Stimulated activated CD8-positive, alpha-beta memory T cell treated with anti-CD3 and anti-CD28 coated beads, Interleukin-4, amount 100 ng/mL, for 24 hours (primary cell): ENCODE results near the gene CAGE1.

ENCODE experiments used
- DNase-seq: peaks from one replicate; pipeline ENCODE4 v3.0.0-alpha.2; 2020; ENCODE audit warnings: low read depth

CAGE1 gene

DNA sequence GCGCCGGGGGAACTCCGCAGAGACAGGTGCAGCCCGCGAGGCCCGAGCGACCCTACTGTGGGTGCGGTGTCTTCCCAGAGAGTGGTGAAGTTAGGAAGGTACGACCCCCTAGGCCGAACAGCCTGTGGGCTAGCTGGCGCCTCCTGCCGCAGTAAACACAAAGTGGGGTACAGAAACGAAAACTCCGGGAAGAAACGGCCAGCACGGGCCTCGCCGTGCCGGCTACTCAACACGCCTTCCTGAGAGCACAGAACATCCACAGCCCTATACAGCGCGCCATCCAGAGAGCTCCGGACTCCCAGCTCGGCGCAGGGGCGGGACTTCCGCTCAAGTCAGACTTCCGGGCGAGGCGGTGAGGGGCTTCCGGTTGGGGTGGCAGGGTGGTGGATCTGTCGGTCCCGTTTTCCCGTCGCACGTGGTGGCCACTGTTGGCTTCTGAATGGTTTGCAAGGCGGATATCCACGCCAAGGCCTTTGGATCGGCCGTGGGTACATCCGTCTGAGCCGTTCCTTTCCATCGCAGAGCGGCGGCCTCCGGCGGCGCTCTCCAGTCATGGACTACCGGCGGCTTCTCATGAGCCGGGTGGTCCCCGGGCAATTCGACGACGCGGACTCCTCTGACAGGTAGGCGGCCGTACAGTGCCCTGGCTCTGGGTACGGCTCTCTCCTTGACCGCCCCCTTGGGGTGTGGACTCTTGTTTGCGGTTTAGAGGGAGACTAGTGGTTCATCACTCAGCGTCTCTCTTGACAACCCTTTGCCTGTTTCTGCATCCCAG lies at the start of gene CAGE1, which contains the start of gene RIOK1:
TSS of gene CAGE1 (minus strand) at position 292 of the 775 bp plus-strand sequence. CDS start 2,569 bp downstream, outside the sequence.
TSS of gene RIOK1 (plus strand) at position 358 of the 775 bp plus-strand sequence. CDS start at position 553, 195 bp downstream.
- peak; percentile 93 for DNase-seq

GRCh38 chr6:7439228-7439627 lies 49.7 kb upstream of the CAGE1 start:
- DNase-seq = no peak

DNA sequence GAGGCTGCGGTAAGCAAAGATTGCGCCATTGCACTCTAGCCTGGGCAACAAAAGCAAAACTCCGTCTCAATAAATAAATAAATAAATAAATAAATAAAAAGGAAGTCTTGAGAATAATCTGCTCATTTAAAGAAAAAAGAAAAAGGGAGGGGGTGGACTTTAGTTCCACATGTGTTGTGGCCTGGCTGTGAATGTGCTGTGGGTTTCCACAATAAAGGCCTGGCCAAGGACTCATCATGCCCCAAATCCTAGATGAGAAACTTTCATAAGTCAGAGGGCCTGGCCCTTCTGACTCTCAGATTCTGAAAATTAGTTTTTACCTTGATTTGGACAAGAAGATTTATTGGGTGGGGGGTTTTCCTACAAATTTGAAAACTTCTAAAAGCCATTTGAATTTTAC lies 48.5 kb upstream of the CAGE1 start:
- no peak for DNase-seq

- no peak for DNase-seq
Measured at GRCh38 chr6:7434672-7435071, 45.1 kb upstream of the CAGE1 start.

DNA sequence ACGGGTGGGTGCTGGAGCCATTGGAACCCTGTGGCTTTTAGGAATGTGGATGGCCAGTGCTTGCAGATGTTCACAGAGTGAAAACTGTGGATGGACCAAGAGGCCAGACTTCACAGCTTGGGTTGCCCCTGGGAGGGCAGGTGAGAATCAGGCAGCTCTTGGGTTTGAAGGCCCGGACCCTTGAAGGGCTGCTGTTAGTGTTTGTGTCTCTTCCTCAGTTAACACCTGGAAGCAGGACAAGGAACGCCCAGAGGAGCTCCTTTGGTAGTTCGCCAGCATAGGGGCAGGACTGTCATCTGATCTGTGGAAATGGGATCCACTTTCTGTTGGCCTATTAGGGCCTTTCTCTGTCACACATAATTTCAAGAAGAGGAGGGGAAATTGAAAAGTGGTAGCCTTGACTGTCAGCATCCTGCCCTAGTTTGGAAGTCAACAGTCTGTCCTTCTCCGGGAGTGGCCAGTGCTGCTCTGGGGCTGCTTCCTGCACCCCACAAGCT lies 43.6 kb upstream of the CAGE1 start:
- no peak for DNase-seq

DNA sequence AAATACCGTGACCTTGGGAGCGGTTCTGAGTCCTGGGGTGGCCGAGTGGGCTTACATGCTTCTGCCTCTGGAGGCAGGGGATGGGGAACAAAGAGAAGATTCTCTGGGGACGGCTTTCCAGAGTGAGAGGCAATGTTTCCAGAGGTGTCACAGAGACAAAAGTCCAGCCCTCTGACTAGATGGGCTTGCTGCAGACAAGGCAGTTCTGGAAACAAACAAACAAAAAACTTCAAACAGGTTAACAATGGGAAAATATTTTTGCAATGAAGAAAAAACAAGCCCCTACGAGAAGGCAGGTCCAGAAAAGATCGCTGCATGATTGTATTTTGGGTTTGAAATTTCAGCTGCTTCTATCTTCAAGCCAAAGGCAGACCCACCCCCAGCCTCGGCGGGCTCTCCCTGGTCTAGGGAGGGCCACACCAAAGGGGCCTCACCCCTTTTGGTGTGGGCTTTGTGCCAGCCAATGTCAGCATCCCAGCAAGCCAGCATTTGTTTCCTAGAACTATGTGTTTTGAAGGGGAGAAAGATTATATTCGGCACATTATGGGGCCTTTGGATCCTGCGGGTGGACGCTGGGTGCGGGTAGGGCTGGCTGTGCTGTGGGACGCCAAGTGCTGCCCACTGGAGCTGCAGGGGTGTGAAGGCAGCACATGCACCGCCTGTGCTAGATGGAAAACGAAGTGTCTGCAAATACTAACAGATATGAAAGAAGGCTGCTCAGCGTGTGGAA lies 43.0 kb upstream of the CAGE1 start:
- DNase-seq = no peak

DNA sequence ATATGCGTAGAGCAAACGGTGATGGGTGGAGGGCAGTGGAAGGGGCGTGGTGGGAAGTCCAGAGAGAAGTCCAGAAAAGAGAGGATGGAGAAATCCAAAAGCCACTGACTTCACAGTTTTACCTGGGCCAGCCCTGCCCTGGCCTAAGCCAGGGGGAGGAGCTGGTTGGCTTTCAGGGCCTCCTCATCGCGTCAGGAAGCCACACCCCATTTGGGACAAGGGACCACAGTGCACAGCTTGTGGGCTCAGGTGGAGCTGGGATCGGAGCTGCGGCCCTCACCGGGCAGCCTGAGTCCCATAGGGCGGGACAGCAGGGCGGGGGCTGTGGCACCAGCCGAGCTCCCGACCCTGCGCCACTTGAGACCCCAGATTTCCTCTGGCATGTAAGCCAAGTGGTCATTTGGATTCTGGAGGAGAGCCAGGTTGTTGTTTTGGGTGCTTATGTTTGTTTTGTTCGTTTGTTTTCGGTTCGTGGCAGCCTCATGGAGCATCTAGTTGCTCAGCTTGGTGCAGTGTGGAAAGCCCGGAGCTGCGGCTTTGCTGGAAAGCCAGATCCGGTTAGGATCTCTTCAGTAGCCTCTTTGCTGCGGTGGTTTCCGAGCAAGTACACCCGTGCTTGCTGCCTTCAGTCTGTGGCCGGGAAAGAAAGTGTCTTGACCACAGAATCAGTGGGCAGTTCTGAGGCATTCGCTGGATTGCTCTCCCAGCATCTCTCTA lies 42.3 kb upstream of the CAGE1 start:
- no peak for DNase-seq

GRCh38 chr6:7431313-7431673 lies 41.8 kb upstream of the CAGE1 start:
- DNase-seq = no peak

DNA sequence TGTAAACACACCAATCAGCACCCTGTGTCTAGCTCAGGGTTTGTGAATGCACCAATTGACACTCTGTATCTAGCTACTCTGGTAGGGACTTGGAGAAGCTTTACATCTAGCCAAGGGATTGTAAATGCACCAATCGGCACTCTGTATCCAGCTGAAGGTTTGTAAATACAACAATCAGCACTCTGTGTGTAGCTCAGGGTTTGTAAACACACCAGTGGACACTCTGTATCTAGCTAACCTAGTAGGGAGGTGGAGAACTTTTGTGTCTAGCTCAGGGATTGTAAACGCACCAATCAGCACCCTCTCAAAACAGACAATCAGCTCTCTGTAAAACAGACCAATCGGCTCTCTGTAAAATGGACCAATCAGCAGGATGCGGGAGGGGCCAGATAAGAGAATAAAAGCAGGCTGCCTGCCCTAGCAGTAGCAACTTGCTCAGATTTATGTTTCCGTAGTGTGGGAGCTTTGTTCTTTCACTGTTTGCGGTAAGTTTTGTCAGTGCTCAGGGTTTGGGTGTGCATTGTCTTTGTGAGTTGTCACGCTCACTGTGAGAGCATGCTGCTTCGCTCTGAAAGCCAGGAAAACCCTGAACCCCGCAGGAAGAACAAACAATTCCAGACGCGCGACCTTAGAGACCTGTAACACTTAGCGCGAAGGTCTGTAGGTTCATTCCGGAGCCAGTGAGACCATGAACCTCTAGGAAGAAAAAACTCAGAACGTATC lies 37.1 kb upstream of the CAGE1 start:
- DNase-seq = no peak

DNA sequence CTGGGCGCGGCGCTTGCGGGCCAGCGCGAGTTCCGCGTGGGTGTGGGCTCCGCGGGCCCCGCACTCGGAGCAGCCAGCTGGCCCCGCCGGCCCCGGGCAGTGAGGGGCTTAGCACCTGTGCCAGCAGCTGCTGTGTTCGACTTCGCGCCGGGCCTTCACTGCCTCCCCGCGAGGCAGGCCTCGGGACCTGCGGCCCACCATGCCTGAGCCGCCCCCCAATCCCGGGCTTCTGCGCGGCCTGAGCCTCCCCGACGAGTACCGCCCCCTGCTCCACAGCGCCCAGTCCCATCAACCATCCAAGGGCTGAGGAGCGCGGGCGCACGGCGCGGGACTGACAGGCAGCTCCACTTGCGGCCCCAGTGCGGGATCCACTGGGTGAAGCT lies 36.3 kb upstream of the CAGE1 start:
- DNase-seq = no peak

DNA sequence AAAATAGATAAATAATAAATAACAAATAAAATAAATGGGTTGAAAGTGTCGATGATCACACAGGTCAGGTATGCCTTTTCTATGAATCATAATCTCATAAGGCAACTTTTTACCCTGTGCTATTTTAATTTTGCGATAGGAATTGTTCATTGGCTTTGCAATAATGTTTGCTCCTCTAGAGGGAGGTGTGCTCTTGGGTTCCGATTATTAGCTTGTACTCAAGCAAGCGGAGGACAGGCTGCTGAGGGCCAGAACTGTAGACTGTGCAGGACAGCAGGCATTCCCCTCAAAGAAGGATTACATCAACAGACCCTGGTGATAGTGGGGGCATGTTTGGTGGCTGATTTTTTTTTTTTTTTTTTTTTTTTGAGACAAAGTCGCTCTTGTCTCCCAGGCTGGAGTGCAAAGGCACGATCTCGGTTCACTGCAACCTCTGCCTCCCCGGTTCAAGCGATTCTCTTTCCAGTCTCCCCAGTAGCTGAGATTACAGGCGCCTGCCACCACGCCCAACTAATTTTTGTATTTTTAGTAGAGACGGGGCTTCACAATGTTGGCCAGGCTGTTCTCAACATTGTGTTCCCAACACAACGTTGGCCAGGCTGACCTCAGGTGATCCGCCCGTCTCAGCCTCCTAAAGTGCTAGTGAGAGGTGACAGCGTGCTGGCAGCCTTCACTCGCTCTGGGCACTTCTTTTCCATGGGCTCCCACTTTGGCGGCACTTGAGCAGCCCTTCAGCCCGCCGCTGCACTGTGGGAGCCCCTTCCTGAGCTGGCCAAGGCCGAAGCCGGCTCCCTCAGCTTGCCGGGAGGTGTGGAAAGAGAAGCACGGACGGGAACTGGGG lies 35.6 kb upstream of the CAGE1 start:
- DNase-seq = no peak

GRCh38 chr6:7424058-7424457 lies 34.5 kb upstream of the CAGE1 start:
- no peak for DNase-seq

- no peak for DNase-seq
Measured at GRCh38 chr6:7421066-7421465, 31.5 kb upstream of the CAGE1 start.

DNA sequence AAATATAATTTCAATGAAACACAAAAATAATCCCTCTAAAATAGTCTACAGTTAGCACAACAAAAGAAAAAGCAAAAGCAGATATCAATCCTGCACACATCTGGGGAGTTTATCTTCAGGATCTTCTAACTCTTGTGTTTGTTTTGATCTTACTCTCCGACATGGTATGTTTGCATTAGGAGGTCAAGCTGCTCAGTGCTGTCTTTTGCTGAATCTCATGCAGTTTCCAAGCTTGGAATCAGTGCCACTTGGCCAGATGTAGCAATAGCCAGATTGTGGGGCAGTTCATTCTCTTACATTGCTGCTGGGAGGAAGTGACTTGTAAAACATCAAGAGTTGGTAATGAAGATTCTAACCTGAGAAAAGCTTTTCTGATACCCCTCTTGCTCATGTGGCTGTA lies 29.5 kb upstream of the CAGE1 start:
- no peak for DNase-seq

DNA sequence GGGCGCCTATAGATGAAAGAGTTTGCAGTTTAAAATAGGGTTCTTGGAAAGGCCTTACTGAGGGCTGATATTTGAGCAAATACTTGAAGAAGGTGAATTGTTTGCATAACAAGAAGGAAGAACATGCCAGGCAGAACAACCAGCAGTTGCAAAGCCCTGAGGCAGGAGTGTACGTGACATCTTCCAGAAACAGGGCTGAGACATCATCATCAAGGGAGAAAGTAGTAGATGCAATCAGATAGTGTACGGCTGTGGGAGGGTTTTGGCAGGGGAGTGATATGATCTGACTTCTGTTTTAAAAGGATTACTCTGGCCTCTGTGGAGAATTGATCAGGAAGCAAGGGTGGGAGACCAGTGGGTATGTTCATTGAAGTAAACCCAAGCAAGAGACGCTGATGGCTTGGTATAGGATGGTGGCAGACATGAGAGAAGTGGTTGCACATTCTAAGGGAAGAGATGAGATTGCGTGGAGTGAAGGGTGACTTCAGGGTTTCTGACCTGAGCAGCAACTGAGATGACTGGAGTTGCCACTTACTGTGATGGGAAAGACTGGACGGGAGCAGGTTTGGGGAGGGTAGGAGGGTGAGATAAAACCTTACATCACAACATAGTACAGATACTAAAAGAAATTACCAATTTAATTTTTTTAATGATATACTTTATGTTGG lies 28.8 kb upstream of the CAGE1 start:
- no peak for DNase-seq

- DNase-seq = no peak
Measured at GRCh38 chr6:7417684-7418083, 28.1 kb upstream of the CAGE1 start.

GRCh38 chr6:7414811-7415210 lies 25.3 kb upstream of the CAGE1 start:
- DNase-seq = no peak

DNA sequence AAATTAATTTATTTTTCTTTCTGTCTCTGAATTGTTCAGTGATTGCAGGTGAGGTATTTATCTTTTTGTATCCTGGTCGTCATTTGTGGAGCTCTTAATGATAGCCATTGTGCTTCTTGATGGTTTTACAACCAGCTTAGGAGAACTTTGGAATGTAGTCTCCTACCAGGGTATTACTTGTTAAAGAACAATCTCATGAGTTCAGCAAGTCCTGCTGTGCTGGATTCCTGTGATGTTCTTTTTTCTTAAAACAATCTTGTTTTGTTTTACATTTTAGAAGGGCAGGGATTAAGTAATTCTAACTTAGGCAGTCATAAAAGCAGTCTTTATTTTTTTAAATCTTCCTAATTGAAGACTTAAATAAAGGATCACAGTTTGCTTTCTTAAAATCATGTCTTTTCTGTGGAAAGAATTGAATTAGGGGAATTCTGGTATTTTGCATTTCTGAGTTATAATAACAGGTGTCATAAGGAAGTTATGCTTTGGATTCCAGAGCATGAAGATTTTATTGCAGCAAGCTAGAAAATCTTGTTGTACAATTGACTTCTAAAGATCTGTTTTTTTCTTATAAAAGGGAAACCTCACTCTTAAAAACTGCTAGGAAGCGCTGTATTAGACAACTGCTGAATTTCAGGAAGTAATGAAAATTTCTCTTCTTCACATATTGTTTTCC lies 23.7 kb upstream of the CAGE1 start:
- DNase-seq = no peak

- DNase-seq = no peak
Measured at GRCh38 chr6:7411328-7411727, 21.8 kb upstream of the CAGE1 start.

- DNase-seq = no peak
Measured at GRCh38 chr6:7410851-7411250, 21.3 kb upstream of the CAGE1 start.
